Prostate gland (tissue), 2 donors: Measurements from ENCODE around the gene CCDC124.

ENCODE experiments used
- CTCF ChIP-seq, 4 experiments: fragments of 200-600 bp in 2 of 4; fragments of 450-650 bp in 2 of 4; sonication (generic) in 2 of 4; IDR thresholded peaks; 1 replicate in 3 of 4; 2 replicates in 1 of 4; pipeline ENCODE4 v1.5.1; 2016 to 2019; ENCODE audit warnings: antibody characterized with exemption in 4 of 4, mild to moderate bottlenecking in 2 of 4, moderate library complexity in 2 of 4
- POLR2A ChIP-seq: fragments of 450-650 bp; IDR thresholded peaks from one replicate; pipeline ENCODE4 v1.6.1; 2016; ENCODE audit warnings: antibody characterized with exemption, mild to moderate bottlenecking
- POLR2AphosphoS5 ChIP-seq: sonication (generic); formaldehyde crosslinking; IDR thresholded peaks from one replicate; pipeline ENCODE4 v1.6.1; 2017; ENCODE audit warnings: antibody characterized with exemption

GRCh38 chr19:17889609-17890214 lies 43.1 kb upstream of the CCDC124 start:
- no peak for TF ChIP-seq CTCF (IDR thresholded peaks at IDR 0.05)
- no peak for TF ChIP-seq POLR2AphosphoS5
- no peak for TF ChIP-seq POLR2A
